ENCODE measurements around the gene STXBP2. TPM values are rescaled to one million over a fixed set of nuclear protein-coding genes. Genes with fewer than 3 reads are reported as not detected.

Gene STXBP2
- total RNA-seq, 1 donor, result 89.7 TPM

DNA sequence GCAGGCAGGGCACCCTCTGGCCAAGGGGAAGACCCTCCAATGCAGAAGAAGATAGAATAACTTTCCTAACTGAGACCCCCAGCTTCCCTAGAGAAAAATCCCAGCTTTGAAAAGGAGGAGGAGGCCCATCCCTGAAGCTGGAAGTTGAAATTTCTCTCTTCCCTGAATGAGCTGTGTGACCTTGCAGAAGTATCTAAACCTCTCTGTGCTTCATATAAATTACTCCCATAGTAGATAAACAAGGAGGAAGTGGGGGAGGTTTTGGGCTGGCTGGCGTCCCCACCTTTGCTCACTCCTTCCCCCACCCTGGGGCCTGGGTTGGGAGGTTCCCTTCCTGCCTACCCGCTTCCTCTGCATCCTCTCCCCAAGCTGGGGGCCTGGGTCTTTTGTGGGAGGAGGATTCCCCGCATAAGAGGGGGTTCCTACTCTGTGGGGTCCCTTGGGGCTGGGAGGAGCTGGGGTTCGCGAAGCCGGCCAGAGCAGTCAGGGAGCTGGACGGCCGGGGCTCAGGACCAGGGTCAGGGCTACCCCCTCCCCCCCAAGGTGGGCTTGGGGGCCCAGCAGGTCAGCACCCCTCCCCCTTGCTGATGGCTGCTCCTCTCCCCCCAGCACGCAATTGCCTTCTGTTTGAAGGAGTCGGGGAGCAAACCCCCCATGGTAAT lies 29.6 kb upstream of the STXBP2 start:
- no peak overlapping the region for H3K4me3 ChIP-seq (ENCODE audit: low read length)
- no peaks in the 10 kb centered on the region for H3K9me3 ChIP-seq (ENCODE audit: low read depth, low read length)
- H3K4me1 ChIP-seq (ENCODE audit: insufficient read depth, low read length), result no peaks in the 10 kb centered on the region
- no peaks in the 10 kb centered on the region for H3K27me3 ChIP-seq (ENCODE audit: insufficient read depth, low read length)

GRCh38 chr19:7607874-7608560 lies 28.9 kb upstream of the STXBP2 start:
- H3K9me3 ChIP-seq (ENCODE audit: low read depth, low read length), result no peaks in the 10 kb centered on the region
- no peaks in the 10 kb centered on the region for H3K4me1 ChIP-seq (ENCODE audit: insufficient read depth, low read length)
- H3K27me3 ChIP-seq (ENCODE audit: insufficient read depth, low read length), result no peaks in the 10 kb centered on the region
- H3K4me3 ChIP-seq (ENCODE audit: low read length), result no peak overlapping the region

DNA sequence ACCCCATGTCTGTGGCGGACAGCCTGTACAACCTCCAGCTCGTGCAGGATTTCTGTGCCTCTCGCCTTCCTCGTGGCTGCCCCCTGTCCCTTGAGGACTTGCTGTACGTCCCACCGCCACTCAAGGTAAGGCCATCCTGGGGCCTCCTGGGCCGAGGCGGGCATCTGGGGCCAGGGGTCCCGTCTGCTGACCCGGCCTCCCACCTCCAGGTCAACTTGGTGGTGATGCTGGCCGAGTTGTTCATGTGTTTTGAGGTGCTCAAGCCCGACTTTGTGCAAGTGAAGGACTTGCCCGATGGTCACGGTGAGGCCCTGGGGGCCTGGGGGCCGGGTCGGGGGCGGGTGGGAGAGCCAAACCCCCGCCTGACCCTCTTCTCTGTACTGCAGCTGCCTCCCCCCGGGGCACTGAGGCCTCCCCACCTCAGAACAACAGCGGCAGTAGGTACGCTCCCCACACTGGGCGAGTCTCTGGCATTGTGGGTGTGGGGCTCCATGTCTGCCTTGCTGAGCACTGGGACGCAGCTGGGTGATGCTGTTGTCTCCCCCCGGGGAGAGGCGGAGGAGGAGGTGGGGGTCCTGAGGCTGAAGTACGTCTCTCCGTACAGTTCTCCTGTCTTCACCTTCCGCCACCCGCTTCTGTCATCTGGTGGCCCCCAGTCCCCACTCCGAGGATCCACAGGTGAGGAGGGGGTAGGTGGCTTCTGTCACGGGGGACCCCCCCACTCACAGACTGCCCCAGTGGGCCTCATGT lies 26.2 kb upstream of the STXBP2 start:
- Histone ChIP-seq H3K9me3 (ENCODE audit: low read depth, low read length) (no peaks in the 10 kb centered on the region), H3K4me3 (ENCODE audit: low read length) (no peak overlapping the region), H3K4me1 (ENCODE audit: insufficient read depth, low read length) (no peaks in the 10 kb centered on the region), H3K27me3 (ENCODE audit: insufficient read depth, low read length) (no peaks in the 10 kb centered on the region)

DNA sequence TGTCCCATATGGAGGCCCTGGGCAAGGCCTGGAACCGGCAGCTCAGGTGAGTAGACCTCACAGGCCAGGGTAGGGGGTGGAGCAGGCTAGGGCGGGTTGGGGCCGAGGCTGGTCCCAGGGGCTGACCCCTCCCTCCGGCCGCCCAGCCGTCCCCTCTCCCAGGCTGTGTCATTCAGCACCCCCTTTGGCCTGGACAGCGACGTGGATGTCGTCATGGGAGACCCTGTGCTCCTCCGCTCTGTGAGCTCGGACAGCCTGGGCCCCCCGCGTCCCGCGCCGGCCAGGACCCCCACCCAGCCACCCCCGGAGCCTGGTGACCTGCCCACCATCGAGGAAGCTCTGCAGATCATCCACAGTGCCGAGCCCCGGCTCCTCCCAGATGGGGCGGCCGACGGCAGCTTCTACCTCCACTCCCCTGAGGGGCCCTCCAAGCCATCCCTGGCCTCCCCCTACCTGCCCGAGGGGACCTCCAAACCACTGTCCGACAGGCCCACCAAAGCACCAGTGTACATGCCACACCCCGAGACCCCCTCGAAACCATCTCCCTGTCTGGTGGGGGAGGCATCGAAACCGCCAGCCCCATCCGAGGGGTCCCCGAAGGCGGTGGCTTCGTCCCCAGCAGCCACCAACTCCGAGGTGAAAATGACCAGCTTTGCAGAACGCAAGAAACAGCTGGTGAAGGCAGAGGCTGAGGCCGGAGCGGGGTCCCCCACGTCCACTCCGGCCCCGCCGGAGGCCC lies 25.2 kb upstream of the STXBP2 start:
- Histone ChIP-seq H3K4me3 (ENCODE audit: low read length) (no peak overlapping the region), H3K4me1 (ENCODE audit: insufficient read depth, low read length) (no peaks in the 10 kb centered on the region), H3K9me3 (ENCODE audit: low read depth, low read length) (no peaks in the 10 kb centered on the region), H3K27me3 (ENCODE audit: insufficient read depth, low read length) (no peaks in the 10 kb centered on the region)

GRCh38 chr19:7612282-7613274 lies 24.3 kb upstream of the STXBP2 start:
- Histone ChIP-seq H3K27me3 (ENCODE audit: insufficient read depth, low read length) (no peaks in the 10 kb centered on the region), H3K4me1 (ENCODE audit: insufficient read depth, low read length) (no peaks in the 10 kb centered on the region), H3K9me3 (ENCODE audit: low read depth, low read length) (no peaks in the 10 kb centered on the region), H3K4me3 (ENCODE audit: low read length) (no peak overlapping the region)

DNA sequence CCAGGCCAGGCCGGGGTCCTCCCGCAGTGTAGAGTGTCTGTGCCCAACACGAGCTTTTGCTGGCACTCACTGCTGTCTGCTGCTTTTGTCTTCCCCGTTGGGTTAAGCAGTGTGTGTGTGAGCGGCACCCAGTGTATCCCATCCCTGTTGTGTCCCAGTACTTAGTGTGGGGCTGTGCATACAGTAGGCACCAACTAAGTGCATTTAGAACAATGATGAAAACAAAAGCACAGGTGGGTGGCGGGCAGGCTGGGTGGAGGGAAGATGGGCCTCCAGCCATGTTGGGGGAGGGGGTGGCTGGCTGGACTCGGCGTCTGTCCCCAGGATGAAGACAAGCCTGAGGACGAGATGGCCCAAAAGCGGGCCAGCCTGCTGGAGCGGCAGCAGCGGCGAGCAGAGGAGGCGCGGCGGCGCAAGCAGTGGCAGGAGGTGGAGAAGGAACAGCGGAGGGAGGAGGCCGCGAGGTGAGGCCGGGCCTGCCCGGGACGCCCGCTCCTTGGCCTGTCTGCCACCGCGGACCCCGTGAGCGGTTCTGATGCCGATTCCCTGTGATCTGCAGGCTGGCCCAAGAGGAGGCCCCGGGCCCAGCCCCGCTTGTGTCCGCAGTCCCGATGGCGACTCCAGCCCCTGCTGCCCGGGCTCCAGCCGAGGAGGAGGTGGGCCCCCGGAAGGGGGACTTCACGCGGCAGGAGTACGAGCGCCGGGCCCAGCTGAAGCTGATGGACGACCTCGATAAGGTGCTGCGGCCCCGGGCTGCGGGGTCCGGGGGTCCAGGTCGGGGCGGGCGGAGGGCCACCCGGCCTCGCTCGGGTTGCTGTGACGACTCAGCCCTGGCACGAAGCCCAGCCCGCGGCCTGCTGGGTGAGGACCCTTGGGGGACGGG lies 21.8 kb upstream of the STXBP2 start:
- Histone ChIP-seq H3K4me1 (ENCODE audit: insufficient read depth, low read length) (no peaks in the 10 kb centered on the region), H3K27me3 (ENCODE audit: insufficient read depth, low read length) (no peaks in the 10 kb centered on the region), H3K4me3 (ENCODE audit: low read length) (no peak overlapping the region), H3K9me3 (ENCODE audit: low read depth, low read length) (no peaks in the 10 kb centered on the region)

- Histone ChIP-seq H3K4me3 (ENCODE audit: low read length) (no peak overlapping the region), H3K4me1 (ENCODE audit: insufficient read depth, low read length) (no peaks in the 10 kb centered on the region), H3K9me3 (ENCODE audit: low read depth, low read length) (no peaks in the 10 kb centered on the region), H3K27me3 (ENCODE audit: insufficient read depth, low read length) (no peaks in the 10 kb centered on the region)
Measured at GRCh38 chr19:7617172-7617571, 19.7 kb upstream of the STXBP2 start.

DNA sequence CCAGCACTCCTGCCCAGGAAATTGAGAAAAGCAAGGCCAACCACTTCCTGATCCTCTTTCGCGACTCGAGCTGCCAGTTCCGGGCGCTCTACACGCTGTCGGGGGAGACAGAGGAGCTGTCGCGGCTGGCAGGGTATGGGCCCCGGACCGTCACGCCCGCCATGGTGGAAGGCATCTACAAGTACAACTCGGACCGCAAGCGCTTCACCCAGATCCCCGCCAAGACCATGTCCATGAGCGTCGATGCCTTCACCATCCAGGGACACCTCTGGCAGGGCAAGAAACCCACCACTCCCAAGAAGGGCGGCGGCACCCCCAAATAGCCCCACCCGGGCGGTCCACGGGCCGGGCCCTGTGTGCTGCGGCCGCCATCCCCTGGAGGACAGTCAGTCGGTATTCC lies 19.2 kb upstream of the STXBP2 start:
- no peaks in the 10 kb centered on the region for H3K4me1 ChIP-seq (ENCODE audit: insufficient read depth, low read length)
- no peaks in the 10 kb centered on the region for H3K27me3 ChIP-seq (ENCODE audit: insufficient read depth, low read length)
- no peak overlapping the region for H3K4me3 ChIP-seq (ENCODE audit: low read length)
- no peaks in the 10 kb centered on the region for H3K9me3 ChIP-seq (ENCODE audit: low read depth, low read length)

DNA sequence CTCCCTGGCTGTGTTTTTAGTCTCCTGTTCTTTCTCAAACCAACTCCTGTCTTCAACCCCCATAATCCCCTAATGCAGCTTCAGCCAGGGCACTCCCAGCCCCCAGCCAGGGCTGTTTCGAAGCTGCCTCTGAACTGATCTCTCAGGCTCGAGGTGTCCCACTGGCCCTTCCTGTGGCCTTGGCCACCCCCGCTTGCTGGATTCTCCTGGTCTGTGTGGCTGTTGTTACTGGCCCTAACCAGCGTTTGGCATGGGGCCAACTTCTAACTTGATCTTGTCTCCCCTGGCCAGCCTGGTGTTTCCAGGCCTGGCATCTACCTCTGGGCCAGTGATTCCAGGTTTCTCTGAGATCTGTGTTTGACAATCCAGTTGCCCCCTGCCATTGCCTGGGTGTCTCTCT lies 18.6 kb upstream of the STXBP2 start:
- Histone ChIP-seq H3K4me3 (ENCODE audit: low read length) (no peak overlapping the region), H3K4me1 (ENCODE audit: insufficient read depth, low read length) (no peaks in the 10 kb centered on the region), H3K27me3 (ENCODE audit: insufficient read depth, low read length) (no peaks in the 10 kb centered on the region), H3K9me3 (ENCODE audit: low read depth, low read length) (no peaks in the 10 kb centered on the region)

GRCh38 chr19:7618771-7619510 lies 18.0 kb upstream of the STXBP2 start:
- no peaks in the 10 kb centered on the region for H3K9me3 ChIP-seq (ENCODE audit: low read depth, low read length)

GRCh38 chr19:7619671-7620441 lies 17.1 kb upstream of the STXBP2 start:
- Histone ChIP-seq H3K9me3 (ENCODE audit: low read depth, low read length) (no peaks in the 10 kb centered on the region), H3K4me1 (ENCODE audit: insufficient read depth, low read length) (no peaks in the 10 kb centered on the region)

More at GRCh38 chr19:7618771-7619510, 18.0 kb upstream of the STXBP2 start:
- Histone ChIP-seq H3K4me1 (ENCODE audit: insufficient read depth, low read length) (no peaks in the 10 kb centered on the region), H3K4me3 (ENCODE audit: low read length) (no peak overlapping the region), H3K27me3 (ENCODE audit: insufficient read depth, low read length) (no peaks in the 10 kb centered on the region)

More at GRCh38 chr19:7619671-7620441, 17.1 kb upstream of the STXBP2 start:
- no peak overlapping the region for H3K4me3 ChIP-seq (ENCODE audit: low read length)
- H3K27me3 ChIP-seq (ENCODE audit: insufficient read depth, low read length), result no peaks in the 10 kb centered on the region
